Right ventricle myocardium superior (tissue), 1 donor: ENCODE measurements around the gene OSBPL8. TPM values are rescaled to one million over a fixed set of nuclear protein-coding genes. Genes with fewer than 3 reads are reported as not detected.
A peak's percentile ranks its signal among the peaks of the same experiment; 100 is the strongest.

Experiments used
- ATAC-seq: fragments of 200-7000 bp; cut with Tn5 transposase; one replicate; pipeline ENCODE4 v1.9.1; 2020; ENCODE audit warnings: mild to moderate bottlenecking; ENCODE audit not compliant: poor library complexity
- DNase-seq: peaks from one replicate; pipeline ENCODE4 v3.0.0-alpha.2; 2020
- intact Hi-C: fragments of 100-400 bp; cut with DNase I; formaldehyde crosslinking; loops from one replicate; pipeline ENCODE4 v1.11.2; 2022
- total RNA-seq: library from RNA; stranded (reverse); fragmentation: NEBNext Ultra II Directional; extraction: Animal tissue kit (Norgen Biotek cat#: 25700); gene quantifications from one replicate; pipeline ENCODE4 v1.2.1, GENCODE V29; 2021
- donor health status: DM: no; HTN: yes; CAD: no; lungs with severe emphysema.

Gene OSBPL8
- total RNA-seq, 1 donor from 2014 or later = 24.9 TPM

- intact Hi-C loops = no loop called here
- no peak for DNase-seq
- ATAC-seq = no peak
Measured at GRCh38 chr12:76560086-76560491, 518 bp upstream of the OSBPL8 start.

DNA sequence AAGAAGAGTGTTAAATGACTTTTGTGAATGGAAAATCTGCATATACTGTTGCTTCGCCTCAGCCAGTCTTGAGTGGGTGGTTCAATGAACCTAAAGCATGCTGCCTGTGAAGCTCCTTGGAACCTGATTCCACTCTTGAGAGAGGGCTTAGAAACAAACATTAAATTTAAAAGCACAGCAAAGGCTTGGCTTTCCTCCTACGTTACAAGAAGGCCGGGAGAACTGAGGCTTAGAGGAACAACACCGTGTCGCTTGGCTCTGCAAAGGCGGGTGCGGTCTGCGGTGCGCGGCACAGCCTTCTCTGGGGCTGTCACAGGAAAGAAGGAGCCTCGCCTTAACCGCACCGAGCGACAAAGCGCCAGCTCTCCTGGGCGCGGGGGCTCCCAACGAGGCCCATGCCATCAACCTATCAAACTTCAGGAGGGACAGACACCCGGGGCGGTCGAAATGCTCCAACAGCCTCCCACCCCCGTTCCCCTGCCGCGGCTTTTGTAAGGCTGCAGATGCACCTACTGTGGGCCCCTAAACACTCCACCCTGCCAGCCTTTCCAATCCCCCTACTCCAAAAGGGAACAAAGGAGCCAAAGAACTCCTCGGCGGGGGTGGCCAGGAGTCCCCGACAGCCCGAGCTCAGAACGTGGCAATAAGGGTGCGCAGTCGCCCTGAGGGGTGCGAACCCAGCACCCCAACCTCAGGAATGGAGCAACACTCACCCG is 729 bp downstream of the OSBPL8 start:
- intact Hi-C loops = loop anchor here (5.0 kb wide), 1 partner anchor 92 kb away; no protein-coding TSS in a partner anchor
- ATAC-seq (peak; percentile 65), DNase-seq (peak; percentile 73)

DNA sequence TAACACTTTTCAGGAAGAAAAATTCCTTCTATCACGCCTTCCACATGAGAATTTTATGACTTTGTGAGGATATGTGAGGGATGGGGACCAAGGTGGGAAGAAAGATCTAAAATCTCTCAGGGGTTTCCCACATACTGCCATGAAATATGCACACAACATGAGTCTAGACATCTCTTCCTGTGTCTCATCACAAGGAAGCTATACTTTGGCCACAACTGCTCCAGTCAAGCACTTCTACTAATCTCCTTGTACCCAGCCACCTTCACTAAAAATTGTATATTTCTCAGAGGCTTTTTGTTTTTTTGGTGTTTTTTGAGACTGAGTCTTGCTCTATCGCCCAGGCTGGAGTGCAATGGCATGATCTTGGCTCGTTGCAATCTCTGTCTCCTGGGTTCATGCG is 3.2 kb downstream of the OSBPL8 start:
- ATAC-seq (no peak), DNase-seq (no peak)
- intact Hi-C loops = loop anchor here (5.0 kb wide), 1 partner anchor 89 kb away; no protein-coding TSS in a partner anchor

- ATAC-seq (no peak), DNase-seq (no peak)
- intact Hi-C loops = loop anchor here (5.0 kb wide), 1 partner anchor 88 kb away; no protein-coding TSS in a partner anchor
Measured at GRCh38 chr12:76555797-76556196, 3.8 kb downstream of the OSBPL8 start.

DNA sequence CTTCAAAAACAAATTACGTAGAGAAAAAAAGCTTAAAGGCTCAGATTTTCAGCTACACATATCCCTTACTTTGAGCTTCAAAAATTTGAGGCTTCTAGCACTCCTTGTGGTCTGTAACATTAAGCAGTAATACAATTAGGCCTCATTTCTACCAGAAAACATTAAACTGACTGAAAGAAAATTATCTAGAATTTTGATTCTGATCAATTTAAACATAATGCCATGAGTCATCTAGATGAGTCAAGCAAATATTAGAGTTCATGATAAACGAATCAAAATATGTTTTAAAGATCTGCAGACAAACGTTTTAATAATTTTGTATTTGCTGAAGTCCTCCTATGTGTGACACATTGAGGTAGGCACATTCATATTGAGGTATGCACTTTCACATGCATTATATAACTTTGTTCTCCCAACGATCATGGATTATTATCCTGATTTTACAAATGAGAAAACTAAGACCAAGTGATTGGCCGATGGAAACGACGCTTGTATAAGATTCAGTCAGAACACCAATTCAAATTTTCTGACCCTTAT is 4.3 kb downstream of the OSBPL8 start:
- intact Hi-C loops = loop anchor here (5.0 kb wide), 1 partner anchor 88 kb away; no protein-coding TSS in a partner anchor
- DNase-seq = no peak
- ATAC-seq = no peak

- no peak for DNase-seq
- intact Hi-C loops = loop anchor here (5.0 kb wide), 1 partner anchor 87 kb away; no protein-coding TSS in a partner anchor
- ATAC-seq = peak; percentile 32
Measured at GRCh38 chr12:76554405-76555230, 5.0 kb downstream of the OSBPL8 start.

DNA sequence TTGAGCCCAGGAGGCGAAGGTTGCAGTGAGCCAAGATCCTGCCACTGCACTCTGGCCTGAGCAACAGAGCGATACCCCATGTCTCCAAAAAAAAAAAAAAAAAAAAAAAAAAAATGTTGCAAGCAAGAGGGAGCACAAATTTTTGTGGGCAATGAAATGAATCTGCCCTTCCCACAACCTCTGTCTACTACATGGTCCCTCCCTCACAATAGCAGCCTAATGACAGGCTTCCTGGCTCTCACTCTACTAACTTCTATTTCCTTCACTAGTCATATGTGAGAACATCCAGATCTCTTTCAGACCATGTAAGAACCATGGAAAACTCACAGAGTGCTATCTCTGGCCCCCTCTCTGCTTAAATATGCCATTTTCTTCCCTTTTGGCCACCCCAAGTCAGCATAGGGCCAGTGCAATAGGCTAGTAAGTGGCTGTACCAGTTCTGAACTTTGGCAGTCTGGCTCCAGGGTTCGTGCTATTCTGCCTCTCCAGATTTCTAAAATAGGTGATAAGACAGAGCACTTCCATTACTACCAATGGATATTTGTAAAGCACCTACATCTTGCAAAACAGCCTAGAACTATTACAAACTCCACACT is 7.1 kb downstream of the OSBPL8 start:
- intact Hi-C loops = no loop called here
- DNase-seq (no peak), ATAC-seq (peak; percentile 54)

DNA sequence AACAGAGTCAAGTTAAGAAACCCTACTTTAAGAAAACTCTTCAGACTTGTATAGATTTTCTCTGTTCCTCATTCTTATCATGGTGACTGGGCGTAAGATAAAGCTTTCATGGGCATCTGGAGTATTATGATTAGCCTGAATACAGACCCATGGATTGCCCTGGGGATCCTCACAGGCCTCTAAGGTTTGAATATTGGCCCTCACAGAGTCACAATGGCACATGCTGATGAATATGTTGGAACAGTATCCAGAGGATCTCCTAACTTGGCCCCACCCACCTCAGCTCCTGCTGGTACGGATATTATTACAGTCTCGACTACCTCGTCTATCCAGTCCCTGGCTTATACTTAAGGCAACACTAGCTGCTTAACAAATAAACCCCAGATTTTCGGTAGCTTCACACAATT is 8.1 kb downstream of the OSBPL8 start:
- ATAC-seq (peak; percentile 5), DNase-seq (no peak)
- intact Hi-C loops = no loop called here

- ATAC-seq = no peak
- DNase-seq = no peak
- intact Hi-C loops = no loop called here
Measured at GRCh38 chr12:76549131-76549530, 10.4 kb downstream of the OSBPL8 start.

DNA sequence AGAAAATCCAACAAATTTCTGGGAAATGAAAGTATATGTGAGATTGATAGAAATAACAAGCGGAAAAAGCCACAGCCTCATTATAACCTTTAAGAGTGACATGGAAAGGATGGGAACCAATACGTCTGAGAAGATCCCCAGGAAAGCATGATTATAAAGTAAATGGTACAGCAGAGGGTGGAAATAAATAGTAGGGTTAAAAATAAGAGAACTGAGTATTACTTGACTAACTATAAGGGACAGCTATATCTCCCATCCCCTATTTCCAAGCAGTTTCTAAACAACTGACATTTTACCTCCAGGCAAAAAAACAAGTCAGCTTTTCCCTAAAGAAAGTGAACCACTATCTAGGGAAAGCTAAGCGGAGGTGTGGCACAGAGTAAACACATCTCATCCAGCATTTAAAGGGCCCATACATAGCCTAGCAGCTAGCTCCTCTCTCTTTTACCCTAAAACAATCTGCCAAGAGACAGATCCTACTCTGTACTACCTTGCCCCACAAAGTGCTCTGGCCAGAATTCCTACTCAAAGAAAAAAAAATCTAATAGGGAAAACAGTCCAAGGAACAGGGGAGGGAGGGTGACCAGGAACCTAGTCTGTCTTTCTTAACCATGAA is 11.2 kb downstream of the OSBPL8 start:
- DNase-seq (no peak), ATAC-seq (no peak)
- intact Hi-C loops = no loop called here

DNA sequence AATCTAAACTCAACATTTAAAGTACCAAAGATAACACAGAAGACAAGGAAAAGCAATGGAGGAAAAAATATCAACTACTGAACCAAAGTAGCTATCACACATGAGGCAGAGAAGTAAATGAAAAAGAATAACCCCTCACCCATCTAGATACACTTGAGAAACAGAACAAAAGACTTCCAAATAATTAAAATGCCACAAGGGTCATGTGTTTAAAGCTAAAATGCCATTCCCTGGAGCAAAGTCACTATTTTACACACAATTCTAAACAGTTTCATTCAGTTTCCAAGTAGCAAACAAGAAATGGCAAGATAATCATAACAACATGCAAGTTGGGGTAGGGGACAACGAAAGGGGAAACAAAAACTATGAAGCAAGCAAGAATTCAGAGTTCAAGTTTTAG is 12.0 kb downstream of the OSBPL8 start:
- intact Hi-C loops = no loop called here
- DNase-seq (no peak), ATAC-seq (no peak)

DNA sequence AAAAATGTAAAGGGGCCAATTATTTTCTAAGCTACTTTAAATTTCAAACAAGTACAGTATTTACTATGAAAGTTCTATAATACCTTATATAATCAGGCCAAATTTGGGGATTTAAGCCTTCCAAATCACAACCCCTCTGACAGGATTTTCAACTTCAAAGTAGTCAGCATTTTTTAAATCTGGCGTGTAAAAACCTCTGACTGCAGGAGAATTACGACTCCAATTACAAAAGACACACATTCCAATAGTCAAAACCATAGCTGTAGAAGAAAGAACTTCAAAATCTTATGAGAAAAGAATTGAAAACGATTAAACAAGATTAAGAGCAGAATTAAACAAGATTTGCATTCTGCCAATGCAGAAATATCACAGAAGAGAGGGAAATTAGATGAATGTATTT is 12.7 kb downstream of the OSBPL8 start:
- intact Hi-C loops = no loop called here
- DNase-seq (no peak), ATAC-seq (no peak)

DNA sequence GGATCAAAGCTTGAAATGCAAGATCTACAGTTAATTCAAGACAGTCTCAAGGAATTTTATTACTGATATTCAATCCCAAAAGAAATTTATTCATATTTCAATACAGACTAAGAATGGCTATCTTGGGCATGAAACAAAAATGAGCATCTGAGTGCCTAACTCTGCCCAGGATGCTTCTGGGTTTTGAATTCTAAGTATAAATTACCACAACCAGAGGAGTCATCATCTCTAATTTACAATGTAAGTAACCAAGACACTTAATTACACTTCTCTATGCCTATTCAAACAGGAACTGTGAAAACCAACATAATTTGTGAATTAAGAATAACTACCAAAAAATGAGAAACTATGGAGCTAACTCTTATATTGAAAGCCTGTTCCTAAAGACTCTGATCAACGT is 14.1 kb downstream of the OSBPL8 start:
- DNase-seq = no peak
- no peak for ATAC-seq
- intact Hi-C loops = no loop called here

- ATAC-seq = peak; percentile 13
- intact Hi-C loops = no loop called here
- DNase-seq = no peak
Measured at GRCh38 chr12:76544601-76545261, 14.8 kb downstream of the OSBPL8 start.

GRCh38 chr12:76543813-76544347 is 15.7 kb downstream of the OSBPL8 start:
- DNase-seq = no peak
- intact Hi-C loops = no loop called here
- no peak for ATAC-seq

DNA sequence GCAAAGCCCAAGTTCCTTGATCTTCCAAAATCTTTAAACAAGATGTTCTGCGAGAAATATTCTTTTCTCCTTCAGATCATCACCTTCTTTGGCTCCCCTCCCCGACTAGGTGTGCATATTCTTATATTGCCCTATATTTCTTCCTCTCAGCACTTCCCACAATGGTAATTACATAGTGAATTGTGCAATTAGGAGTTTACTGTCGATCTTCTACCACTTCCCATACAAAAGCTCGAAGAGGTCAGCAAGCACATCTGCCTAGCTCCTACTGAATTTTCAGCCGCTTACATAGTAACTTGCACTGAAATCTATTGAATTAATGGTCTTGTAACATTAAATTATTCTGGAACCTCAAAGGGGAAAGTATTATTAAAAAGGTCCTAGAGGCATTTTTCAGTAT is 16.7 kb downstream of the OSBPL8 start:
- DNase-seq = no peak
- ATAC-seq = no peak
- intact Hi-C loops = no loop called here

- DNase-seq = no peak
- peak; percentile 41 for ATAC-seq
- intact Hi-C loops = no loop called here
Measured at GRCh38 chr12:76539727-76540126, 19.8 kb downstream of the OSBPL8 start.

DNA sequence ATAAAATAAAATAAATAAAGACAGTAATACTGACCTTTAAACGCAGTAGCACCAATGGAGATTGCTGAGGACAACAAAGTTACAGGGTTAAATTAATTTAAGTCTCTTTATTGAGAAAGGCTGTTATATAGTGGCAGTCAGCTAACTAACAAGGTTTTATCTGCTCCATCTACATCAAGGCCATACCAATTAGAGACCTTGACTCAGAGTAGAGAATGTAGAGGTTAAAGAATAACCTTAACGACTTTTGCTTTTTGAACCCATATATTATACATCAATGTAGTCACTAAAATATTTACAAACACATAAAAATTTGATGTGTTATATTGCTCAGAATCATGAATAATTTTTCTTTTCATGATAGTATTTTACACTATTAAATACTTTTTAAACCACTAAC is 21.6 kb downstream of the OSBPL8 start:
- ATAC-seq = no peak
- intact Hi-C loops = no loop called here
- DNase-seq = no peak
